ENCODE data around the gene IL9.

GRCh38 chr5:135880278-135880677, 15.4 kb downstream of the IL9 start:
- TF ChIP-seq CTCF (IDR thresholded peaks at IDR 0.05) (no peak), POLR2A (IDR thresholded peaks at IDR 0.05) (no peak)
